Mesenchymal stem cell (in vitro differentiated cells and primary cell): ENCODE measurements around the gene SSH2.

Experiments
- DNase-seq: peaks from one replicate; pipeline ENCODE4 v3.0.0-alpha.2; 2013
- H2AFZ ChIP-seq: one replicate; pipeline ENCODE4 v1.6.1; 2013; ENCODE audit warnings: low read depth, mild to moderate bottlenecking, control low read depth, inconsistent platforms, low read length, moderate library complexity
- H2AK5ac ChIP-seq: 2 replicates; pipeline ENCODE4 v1.6.1; 2013; ENCODE audit warnings: low read length, moderate library complexity, mild to moderate bottlenecking, inconsistent platforms; ENCODE audit not compliant: severe bottlenecking
- H2BK120ac ChIP-seq: one replicate; pipeline ENCODE4 v1.6.1; 2013; ENCODE audit warnings: low read depth, mild to moderate bottlenecking, inconsistent platforms, low read length, moderate library complexity
- H2BK12ac ChIP-seq, 2 experiments: one replicate each; pipeline ENCODE4 v1.6.1; 2013; ENCODE audit warnings: inconsistent platforms in 2 of 2, low read length in 2 of 2, mild to moderate bottlenecking in 2 of 2, moderate library complexity in 2 of 2, control low read depth in 1 of 2
- H2BK15ac ChIP-seq: one replicate; pipeline ENCODE4 v1.6.1; 2013; ENCODE audit warnings: mild to moderate bottlenecking, low read depth, inconsistent platforms; ENCODE audit not compliant: poor library complexity, severe bottlenecking
- H2BK5ac ChIP-seq: 2 replicates; pipeline ENCODE4 v1.6.1; 2013; ENCODE audit warnings: low read depth, mild to moderate bottlenecking, low read length, control low read depth, inconsistent platforms; ENCODE audit not compliant: poor library complexity, severe bottlenecking
- H3K14ac ChIP-seq, 2 experiments: one replicate each; pipeline ENCODE4 v1.6.1; 2013; ENCODE audit warnings: inconsistent platforms in 2 of 2, low read length in 2 of 2, control low read depth in 1 of 2, mild to moderate bottlenecking in 1 of 2, moderate library complexity in 1 of 2
- H3K18ac ChIP-seq, 2 experiments: one replicate each; pipeline ENCODE4 v1.6.1; 2013; ENCODE audit warnings: inconsistent platforms in 2 of 2, low read length in 2 of 2, control low read depth in 1 of 2, low read depth in 1 of 2, mild to moderate bottlenecking in 1 of 2
- H3K23ac ChIP-seq, 2 experiments: one replicate each; pipeline ENCODE4 v1.6.1; 2013; ENCODE audit warnings: inconsistent platforms in 2 of 2, low read length in 2 of 2, mild to moderate bottlenecking in 2 of 2, moderate library complexity in 2 of 2, control low read depth in 1 of 2
- H3K27ac ChIP-seq: 2 replicates; pipeline ENCODE4 v1.5.1; 2013; ENCODE audit warnings: mild to moderate bottlenecking, moderate library complexity, low read length, control low read depth, inconsistent platforms; ENCODE audit not compliant: poor library complexity, severe bottlenecking
- H3K27me3 ChIP-seq, 2 experiments: 2 replicates each; pipeline versions ENCODE4 v1.6.1 to v1.7.0; 2013; ENCODE audit warnings: low read length in 2 of 2, mild to moderate bottlenecking in 2 of 2, moderate library complexity in 2 of 2, control low read depth in 1 of 2, inconsistent platforms in 1 of 2; ENCODE audit not compliant: control insufficient read depth in 1 of 2, insufficient read depth in 1 of 2
- H3K36me3 ChIP-seq, 2 experiments: 2 replicates each; pipeline versions ENCODE4 v1.6.1 to v1.7.0; 2013; ENCODE audit warnings: low read length in 2 of 2, control low read depth in 1 of 2, inconsistent platforms in 1 of 2, low read depth in 1 of 2, mild to moderate bottlenecking in 1 of 2; ENCODE audit not compliant: insufficient read depth in 2 of 2, control insufficient read depth in 1 of 2
- H3K4ac ChIP-seq, 2 experiments: one replicate each; pipeline ENCODE4 v1.6.1; 2013; ENCODE audit warnings: inconsistent platforms in 2 of 2, low read length in 2 of 2, mild to moderate bottlenecking in 2 of 2, moderate library complexity in 2 of 2, control low read depth in 1 of 2, low read depth in 1 of 2
- H3K4me1 ChIP-seq: 2 replicates; pipeline ENCODE4 v1.6.1; 2013; ENCODE audit warnings: low read depth, low read length, control low read depth; ENCODE audit not compliant: control insufficient read depth, insufficient read depth
- H3K4me2 ChIP-seq: 2 replicates; pipeline ENCODE4 v1.6.1; 2013; ENCODE audit warnings: low read length, mild to moderate bottlenecking, inconsistent platforms; ENCODE audit not compliant: poor library complexity, severe bottlenecking
- H3K4me3 ChIP-seq, 2 experiments: 2 replicates each; pipeline versions ENCODE4 v1.5.1 to v1.7.0; 2013; ENCODE audit warnings: low read length in 2 of 2, mild to moderate bottlenecking in 2 of 2, control low read depth in 1 of 2, low read depth in 1 of 2; ENCODE audit not compliant: insufficient read depth in 1 of 2
- H3K79me1 ChIP-seq: replicated peaks from 2 replicates; pipeline ENCODE4 v1.6.1; 2013; ENCODE audit warnings: mild to moderate bottlenecking, control low read depth, low read length, inconsistent platforms; ENCODE audit not compliant: poor library complexity, severe bottlenecking
- H3K9ac ChIP-seq: 2 replicates; pipeline ENCODE4 v1.7.0; 2013; ENCODE audit warnings: mild to moderate bottlenecking, low read length, moderate library complexity
- H3K9me3 ChIP-seq: 2 replicates; pipeline ENCODE4 v1.7.0; 2013; ENCODE audit warnings: mild to moderate bottlenecking, low read length; ENCODE audit not compliant: control insufficient read depth
- H4K8ac ChIP-seq: one replicate; pipeline ENCODE4 v1.6.1; 2013; ENCODE audit warnings: inconsistent platforms, mild to moderate bottlenecking, low read length, moderate library complexity
- H4K91ac ChIP-seq: one replicate; pipeline ENCODE4 v1.6.1; 2013; ENCODE audit warnings: mild to moderate bottlenecking, low read length, inconsistent platforms
- WGBS: methylation state at CpG from one replicate; pipeline ENCODE4 v1.1.7; 2013; ENCODE audit warnings: mixed read lengths; 5-methylcytosine and 5-hydroxymethylcytosine counted together

Gene SSH2

DNA sequence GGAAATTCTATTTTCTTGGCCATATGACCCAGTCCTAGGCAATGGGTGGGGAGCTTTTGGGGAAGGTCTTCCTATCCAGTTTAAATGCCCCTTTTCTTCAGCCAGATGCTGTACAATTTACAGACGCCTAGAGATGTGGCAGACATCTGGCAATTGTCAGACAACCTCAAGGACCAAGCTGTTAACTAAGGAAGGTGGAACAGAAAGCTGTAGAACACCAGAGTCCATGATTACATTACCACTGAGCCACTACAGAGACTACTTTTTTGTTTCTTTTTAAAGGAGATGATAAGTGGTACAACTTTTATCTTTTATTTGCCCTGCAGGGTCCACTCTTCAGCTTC, 286.2 kb downstream of the SSH2 start:
- peak overlapping the region in 1 of 2 experiments; percentile 46 for H3K4ac ChIP-seq
- H2BK5ac ChIP-seq: no peak overlapping the region

DNA sequence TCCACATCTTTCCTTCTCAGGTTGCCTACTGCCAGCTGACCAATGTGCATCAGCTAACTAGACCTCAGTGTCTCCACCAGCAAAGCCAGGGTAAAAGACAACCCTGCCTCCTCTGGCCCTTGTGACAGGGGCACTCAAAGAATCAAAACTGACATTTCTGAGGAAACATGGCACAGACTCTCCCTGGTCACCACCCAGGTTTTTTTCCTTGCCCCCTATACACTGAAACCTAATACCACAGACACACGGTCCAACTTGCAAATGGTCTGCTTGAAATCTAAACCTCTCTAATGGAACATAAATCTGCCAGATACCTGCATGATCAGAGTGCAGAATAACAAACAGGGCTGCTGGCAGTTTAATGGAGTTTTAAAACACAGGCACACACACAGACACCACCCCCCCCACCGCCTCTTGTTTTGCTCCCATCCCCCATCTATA, 287.8 kb downstream of the SSH2 start:
- H3K4ac ChIP-seq: peak overlapping the region in 1 of 2 experiments; percentile 4
- no peak overlapping the region for H2BK120ac ChIP-seq
- H4K91ac ChIP-seq: no peak overlapping the region
- H3K4me2 ChIP-seq: no peak overlapping the region
- no peak overlapping the region for H2BK5ac ChIP-seq
- H2BK15ac ChIP-seq: no peak overlapping the region
- peak overlapping the region; percentile 4 for H2AK5ac ChIP-seq
- no peak overlapping the region for H2AFZ ChIP-seq
- H3K36me3 ChIP-seq: no peaks in the 10 kb centered on the region
- no peak overlapping the region for H3K27ac ChIP-seq
- peaks cover 3% of the 10 kb centered on the region for H3K79me1 ChIP-seq
- no peak overlapping the region for H3K14ac ChIP-seq
- H4K8ac ChIP-seq: no peak overlapping the region
- H3K18ac ChIP-seq: peak overlapping the region in 1 of 2 experiments; percentile 68
- no peak overlapping the region for H3K4me3 ChIP-seq
- 33% methylated on average over 1 of the region's 2 CpGs for WGBS
- no peaks in the 10 kb centered on the region for H3K27me3 ChIP-seq
- H3K4me1 ChIP-seq: peaks cover 7% of the 10 kb centered on the region
- no peak overlapping the region for H3K23ac ChIP-seq
- DNase-seq: no peak
- H3K9ac ChIP-seq: no peak overlapping the region
- H3K9me3 ChIP-seq: no peaks in the 10 kb centered on the region
- peak overlapping the region in 1 of 2 experiments; percentile 70 for H2BK12ac ChIP-seq

More for the DNA sequence above, 286.2 kb downstream of the SSH2 start:
- Histone ChIP-seq H3K27ac (no peak overlapping the region), H4K91ac (no peak overlapping the region), H3K27me3 (no peaks in the 10 kb centered on the region), H3K79me1 (peaks cover 3% of the 10 kb centered on the region), H3K9me3 (no peaks in the 10 kb centered on the region), H3K9ac (peak overlapping the region; percentile 11), H2BK15ac (no peak overlapping the region), H2BK120ac (no peak overlapping the region), H2BK12ac (no peak overlapping the region), H3K4me1 (peaks cover 7% of the 10 kb centered on the region), H3K14ac (no peak overlapping the region), H3K18ac (no peak overlapping the region), H4K8ac (no peak overlapping the region), H3K4me2 (no peak overlapping the region), H2AFZ (no peak overlapping the region), H3K36me3 (peaks cover 0 to 3% of the 10 kb centered on the region in 2 experiments), H2AK5ac (no peak overlapping the region), H3K4me3 (no peak overlapping the region), H3K23ac (no peak overlapping the region)
- no peak for DNase-seq
- 50% methylated on average over 1 of the region's 1 CpG for WGBS

- H2AFZ ChIP-seq: no peak overlapping the region
- H3K9ac ChIP-seq: peak overlapping the region; percentile 75
- no peak overlapping the region for H3K18ac ChIP-seq
- H2BK120ac ChIP-seq: no peak overlapping the region
- no peak overlapping the region for H3K14ac ChIP-seq
- DNase-seq: no peak
- no peak overlapping the region for H3K4ac ChIP-seq
- no peak overlapping the region for H2BK5ac ChIP-seq
- no peak overlapping the region for H2BK15ac ChIP-seq
- peaks cover 7% of the 10 kb centered on the region for H3K4me1 ChIP-seq
- H4K8ac ChIP-seq: no peak overlapping the region
- no peak overlapping the region for H4K91ac ChIP-seq
- no peaks in the 10 kb centered on the region for H3K27me3 ChIP-seq
- no peaks in the 10 kb centered on the region for H3K9me3 ChIP-seq
- H3K79me1 ChIP-seq: peaks cover 3% of the 10 kb centered on the region
- H2AK5ac ChIP-seq: no peak overlapping the region
- 98% methylated on average over 5 of the region's 7 CpGs for WGBS
- H3K4me2 ChIP-seq: no peak overlapping the region
- no peak overlapping the region for H3K23ac ChIP-seq
- no peak overlapping the region for H3K27ac ChIP-seq
- peaks cover under 1 to 7% of the 10 kb centered on the region in 2 experiments for H3K36me3 ChIP-seq
- no peak overlapping the region for H3K4me3 ChIP-seq
- no peak overlapping the region for H2BK12ac ChIP-seq
Observed at GRCh38 chr17:29640981-29641642, 288.9 kb downstream of the SSH2 start.

- no peak overlapping the region for H2BK15ac ChIP-seq
- peaks cover 4 to 14% of the 10 kb centered on the region in 2 experiments for H3K36me3 ChIP-seq
- no peak overlapping the region for H3K4me2 ChIP-seq
- no peak overlapping the region for H2BK120ac ChIP-seq
- no peaks in the 10 kb centered on the region for H3K9me3 ChIP-seq
- H2AK5ac ChIP-seq: no peak overlapping the region
- no peak overlapping the region for H2BK5ac ChIP-seq
- no peak overlapping the region for H3K23ac ChIP-seq
- H3K4me1 ChIP-seq: peaks cover 7% of the 10 kb centered on the region
- H2AFZ ChIP-seq: no peak overlapping the region
- H3K79me1 ChIP-seq: peaks cover 5% of the 10 kb centered on the region
- no peak overlapping the region for H3K18ac ChIP-seq
- peak; percentile 50 for DNase-seq
- no peak overlapping the region for H2BK12ac ChIP-seq
- 41% methylated on average over 2 of the region's 2 CpGs for WGBS
- H4K91ac ChIP-seq: no peak overlapping the region
- no peaks in the 10 kb centered on the region for H3K27me3 ChIP-seq
- H3K27ac ChIP-seq: no peak overlapping the region
- H4K8ac ChIP-seq: no peak overlapping the region
- H3K9ac ChIP-seq: peak overlapping the region; percentile 75
- no peak overlapping the region for H3K4me3 ChIP-seq
- no peak overlapping the region for H3K14ac ChIP-seq
- no peak overlapping the region for H3K4ac ChIP-seq
Observed at GRCh38 chr17:29640413-29640812, 289.6 kb downstream of the SSH2 start.
